ENCODE measurements around the gene SLC2A8. TPM values are rescaled to one million over a fixed set of nuclear protein-coding genes. Genes with fewer than 3 reads are reported as not detected.

Gene SLC2A8
- total and polyA plus RNA-seq, 9 donors, result 10.0 to 14.5 (median 12.6) TPM

DNA sequence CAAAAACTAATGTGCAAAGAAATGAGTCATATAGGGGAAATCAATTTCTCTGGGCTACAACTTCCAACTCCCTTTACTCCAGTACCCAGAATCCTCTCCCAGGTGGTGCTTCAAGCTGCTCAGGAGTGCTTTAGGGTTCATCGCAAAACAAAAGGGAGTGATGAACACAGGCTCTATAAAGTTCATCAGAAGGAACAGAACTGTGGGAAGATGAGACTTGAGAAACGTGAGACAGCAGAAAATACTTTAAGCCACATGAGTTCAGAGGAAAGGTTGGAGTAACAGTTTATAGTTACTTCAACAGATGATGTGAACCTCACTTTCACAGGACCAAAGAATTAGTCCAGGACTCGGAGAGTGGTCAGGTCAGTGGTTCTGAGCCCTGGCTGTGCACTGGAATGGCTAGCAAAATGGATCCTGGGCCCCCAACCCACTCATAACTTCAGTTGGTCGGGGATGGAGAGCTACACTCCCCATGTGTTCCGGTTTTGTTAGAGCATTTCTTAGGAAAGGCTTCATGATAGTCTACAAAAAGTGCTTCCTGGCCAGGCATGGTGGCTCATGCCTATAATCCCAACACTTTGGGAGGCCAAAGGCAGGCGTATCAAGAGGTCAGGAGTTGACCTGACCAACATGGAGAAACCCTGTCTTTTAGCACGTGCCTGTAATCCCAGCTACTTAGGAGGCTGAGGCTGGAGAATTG is 49.9 kb downstream of the SLC2A8 start:
- WGBS (ENCODE audit: insufficient coverage), result 85% methylated on average over 3 of the region's 7 CpGs
- Histone ChIP-seq H3K36me3 (ENCODE audit: control insufficient read depth, insufficient read depth, low read length) (peaks cover 75% of the 10 kb centered on the region), H3K27me3 (ENCODE audit: control insufficient read depth, insufficient read depth, low read length) (no peaks in the 10 kb centered on the region), H3K27ac (ENCODE audit: low read length) (no peak overlapping the region), H3K9me3 (replicated peaks; ENCODE audit: control insufficient read depth, low read depth, low read length) (no peaks in the 10 kb centered on the region), H3K4me1 (ENCODE audit: control insufficient read depth, insufficient read depth, low read length) (peaks cover 21% of the 10 kb centered on the region), H3K4me3 (ENCODE audit: low read length) (no peak overlapping the region)
- DNase-seq, result no peak

DNA sequence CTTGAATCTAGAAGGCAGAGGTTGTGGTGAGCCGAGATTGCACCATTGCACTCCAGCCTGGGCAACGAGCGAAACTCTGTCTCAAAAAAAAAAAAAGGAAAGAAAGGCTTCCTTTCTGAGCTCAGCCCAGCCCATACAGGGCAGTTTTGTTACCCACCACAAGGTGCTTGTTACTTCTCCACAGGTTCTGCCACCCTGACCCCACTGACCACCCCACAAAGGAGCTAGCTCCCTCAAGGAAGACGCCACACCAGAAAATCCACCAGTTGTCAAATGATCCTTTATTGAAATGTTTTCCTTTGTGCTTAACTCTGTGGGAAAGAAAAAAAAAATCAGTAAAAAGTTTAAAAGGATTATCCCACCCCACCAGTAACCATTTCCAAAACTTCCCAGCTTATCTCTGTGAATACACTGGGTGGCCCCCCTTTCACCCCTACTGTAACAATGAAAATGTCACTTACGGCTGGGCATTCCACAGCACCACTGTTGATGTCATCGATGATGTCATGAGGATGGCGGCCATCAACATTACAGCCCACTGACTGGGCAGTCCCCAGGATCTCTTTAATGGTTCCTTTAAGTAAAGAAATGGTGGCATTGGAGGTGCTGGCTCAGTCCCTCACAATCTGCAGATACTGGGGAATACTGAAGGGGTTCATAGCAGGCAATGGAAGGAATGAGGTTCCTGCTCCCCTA is 50.6 kb downstream of the SLC2A8 start:
- Histone ChIP-seq H3K27ac (ENCODE audit: low read length) (no peak overlapping the region), H3K4me1 (ENCODE audit: control insufficient read depth, insufficient read depth, low read length) (peaks cover 28% of the 10 kb centered on the region), H3K9me3 (replicated peaks; ENCODE audit: control insufficient read depth, low read depth, low read length) (no peaks in the 10 kb centered on the region), H3K27me3 (ENCODE audit: control insufficient read depth, insufficient read depth, low read length) (no peaks in the 10 kb centered on the region), H3K36me3 (ENCODE audit: control insufficient read depth, insufficient read depth, low read length) (peaks cover 72% of the 10 kb centered on the region), H3K4me3 (ENCODE audit: low read length) (no peak overlapping the region)
- 58% methylated on average over 2 of the region's 7 CpGs for WGBS (ENCODE audit: insufficient coverage)
- no peak for DNase-seq

DNA sequence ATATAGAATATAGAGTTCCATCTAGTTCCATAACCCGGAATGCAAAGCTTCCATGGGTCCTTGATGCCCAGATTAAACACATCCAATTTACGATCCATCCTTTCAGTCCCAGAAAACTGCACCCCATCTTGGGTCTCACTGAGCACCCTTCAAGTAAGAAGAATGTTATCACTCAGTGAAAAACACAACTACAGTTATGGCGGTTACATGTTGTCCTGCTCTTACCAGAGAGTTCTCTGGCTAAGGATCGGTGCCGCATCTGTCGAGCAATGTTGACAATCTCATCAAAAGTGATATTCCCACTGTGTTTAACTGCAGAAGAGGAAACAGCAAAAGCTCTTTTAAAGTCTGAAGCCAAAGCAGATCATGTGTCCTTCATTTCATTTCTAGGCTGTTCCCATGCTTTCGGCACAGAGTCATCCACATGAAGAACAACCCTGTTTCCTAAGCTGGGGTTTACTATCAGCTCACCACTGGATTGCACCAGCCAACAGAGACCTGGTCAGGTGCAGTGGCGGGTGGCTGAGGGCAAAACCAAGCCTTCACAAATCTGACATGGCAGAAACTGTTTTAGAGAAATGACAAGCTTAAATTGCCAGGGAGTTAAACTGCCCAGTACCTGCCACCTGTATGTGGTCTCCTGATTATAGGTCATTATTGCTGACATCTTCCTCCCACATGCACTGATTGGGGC is 51.3 kb downstream of the SLC2A8 start:
- H3K9me3 ChIP-seq (replicated peaks; ENCODE audit: control insufficient read depth, low read depth, low read length), result no peaks in the 10 kb centered on the region
- DNase-seq, result no peak
- 73% methylated on average over 6 of the region's 8 CpGs for WGBS (ENCODE audit: insufficient coverage)
- peak overlapping the region; percentile 7 for H3K27ac ChIP-seq (ENCODE audit: low read length)
- H3K4me3 ChIP-seq (ENCODE audit: low read length), result no peak overlapping the region
- peaks cover 66% of the 10 kb centered on the region for H3K36me3 ChIP-seq (ENCODE audit: control insufficient read depth, insufficient read depth, low read length)
- H3K27me3 ChIP-seq (ENCODE audit: control insufficient read depth, insufficient read depth, low read length), result no peaks in the 10 kb centered on the region
- H3K4me1 ChIP-seq (ENCODE audit: control insufficient read depth, insufficient read depth, low read length), result peaks cover 34% of the 10 kb centered on the region

DNA sequence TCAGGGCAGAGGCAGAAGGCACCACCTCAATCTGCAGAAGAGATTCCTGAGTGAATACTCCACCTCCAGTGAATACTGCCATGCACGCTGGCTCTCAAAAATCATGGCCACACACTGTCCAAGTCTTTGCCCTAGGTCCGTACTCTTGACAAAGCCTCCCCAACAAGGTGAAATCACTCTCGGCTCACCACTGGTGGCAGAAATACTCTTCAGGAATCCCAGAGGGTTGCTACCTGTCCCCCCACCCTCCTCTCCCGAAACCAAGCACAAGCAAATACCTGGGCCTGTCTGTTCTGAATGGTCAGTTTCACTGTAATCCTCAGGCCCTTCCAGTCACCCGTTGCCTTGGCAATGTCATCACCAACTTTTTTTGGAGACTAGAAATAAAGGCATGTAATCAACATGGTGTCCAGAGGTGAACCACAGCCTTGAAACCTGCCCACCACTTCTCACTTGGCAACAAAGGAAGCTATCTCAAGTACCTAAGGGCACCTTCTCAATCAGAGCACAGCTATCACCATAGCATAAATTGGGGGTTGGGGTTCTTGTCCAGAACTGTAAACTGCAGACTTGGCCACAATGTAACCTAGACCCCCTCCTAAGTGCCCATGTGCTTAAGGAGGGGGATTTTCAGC is 52.5 kb downstream of the SLC2A8 start:
- Histone ChIP-seq H3K4me1 (ENCODE audit: control insufficient read depth, insufficient read depth, low read length) (peaks cover 34% of the 10 kb centered on the region), H3K27me3 (ENCODE audit: control insufficient read depth, insufficient read depth, low read length) (no peaks in the 10 kb centered on the region), H3K27ac (ENCODE audit: low read length) (peak overlapping the region; percentile 88), H3K9me3 (replicated peaks; ENCODE audit: control insufficient read depth, low read depth, low read length) (no peaks in the 10 kb centered on the region), H3K4me3 (ENCODE audit: low read length) (peak overlapping the region; percentile 99), H3K36me3 (ENCODE audit: control insufficient read depth, insufficient read depth, low read length) (peaks cover 70% of the 10 kb centered on the region)
- DNase-seq, result no peak
- 54% methylated on average over 5 of the region's 5 CpGs for WGBS (ENCODE audit: insufficient coverage)

DNA sequence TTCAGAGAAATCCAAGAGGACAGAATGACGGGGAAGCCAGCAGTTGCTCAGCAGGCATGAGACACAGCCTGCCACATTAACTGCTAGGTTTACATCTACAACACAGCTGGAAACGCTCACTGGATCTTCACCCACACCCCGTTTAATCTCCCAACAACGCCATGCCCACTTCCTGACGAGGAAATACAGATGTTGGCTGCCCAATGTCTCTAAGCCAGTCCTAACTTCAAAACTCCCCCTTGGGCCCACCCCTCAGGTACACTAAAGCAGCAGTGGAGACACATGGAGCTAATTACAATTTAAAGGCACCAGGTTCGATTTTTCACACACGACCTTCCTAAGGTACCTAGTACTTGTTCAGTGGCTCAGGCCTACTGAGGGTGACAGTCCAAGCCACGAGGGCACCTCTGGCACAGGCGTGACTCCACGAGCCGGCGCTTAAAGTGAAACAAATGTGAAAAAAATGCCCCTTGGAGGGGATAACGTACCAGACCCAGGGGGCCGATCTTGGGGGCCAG is 53.3 kb downstream of the SLC2A8 start:
- Histone ChIP-seq H3K9me3 (replicated peaks; ENCODE audit: control insufficient read depth, low read depth, low read length) (no peaks in the 10 kb centered on the region), H3K4me3 (ENCODE audit: low read length) (peak overlapping the region; percentile 99), H3K4me1 (ENCODE audit: control insufficient read depth, insufficient read depth, low read length) (peaks cover 34% of the 10 kb centered on the region), H3K27ac (ENCODE audit: low read length) (peak overlapping the region; percentile 88), H3K36me3 (ENCODE audit: control insufficient read depth, insufficient read depth, low read length) (peaks cover 69% of the 10 kb centered on the region), H3K27me3 (ENCODE audit: control insufficient read depth, insufficient read depth, low read length) (no peaks in the 10 kb centered on the region)
- 0% methylated on average over 13 of the region's 14 CpGs for WGBS (ENCODE audit: insufficient coverage)
- DNase-seq, result peak; percentile 39

DNA sequence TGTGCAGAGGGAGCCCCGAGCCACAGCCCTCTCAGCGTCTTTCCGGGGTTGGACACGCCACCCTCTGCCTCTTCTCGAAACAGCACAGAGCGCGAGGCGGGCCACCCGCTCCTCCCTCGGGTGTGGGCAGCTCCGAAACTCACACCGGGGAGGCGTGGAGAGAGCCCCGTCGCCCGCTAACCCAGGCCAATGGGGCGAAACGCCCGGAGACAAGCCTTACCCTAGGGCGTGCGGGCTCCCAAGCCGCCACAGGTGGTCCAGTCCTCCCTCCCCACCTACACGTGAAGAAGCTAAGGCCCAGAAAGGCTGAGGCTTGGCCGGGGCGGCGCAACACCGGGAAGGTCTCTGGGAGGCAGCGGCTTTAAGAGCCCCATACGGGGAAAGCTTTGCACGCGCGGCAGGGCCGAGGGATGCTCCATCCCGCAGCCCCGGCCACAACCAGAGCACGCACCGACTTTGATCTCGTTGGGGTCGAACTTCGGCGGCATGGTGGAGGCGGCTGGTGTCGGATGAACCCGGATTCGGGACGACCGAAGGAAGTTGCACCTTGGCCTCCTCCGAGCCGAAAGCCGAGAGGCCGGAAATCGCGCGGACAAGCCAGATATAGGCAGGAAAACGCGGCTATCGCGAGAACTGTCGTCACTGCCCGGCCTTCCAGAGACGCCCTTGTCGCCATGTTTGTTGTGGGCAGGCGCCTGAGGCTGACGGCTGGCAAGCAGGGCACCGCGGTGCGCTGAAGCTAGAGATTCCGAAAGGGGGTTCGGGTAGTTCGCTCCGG is 54.0 kb downstream of the SLC2A8 start, which contains the start of the genes LRSAM1 and RPL12:
Gene LRSAM1 (plus strand): TSS at position 681 of the 778 bp plus-strand sequence. CDS start 3,018 bp downstream, outside the sequence.
Gene RPL12 (minus strand): TSS at position 577 of the 778 bp plus-strand sequence. CDS start 89 bp downstream, at position 488.
- H3K4me3 ChIP-seq (ENCODE audit: low read length), result peak within 1 kb of the TSS; percentile 99
- no peaks in the 10 kb centered on the region for H3K9me3 ChIP-seq (replicated peaks; ENCODE audit: control insufficient read depth, low read depth, low read length)
- H3K27me3 ChIP-seq (ENCODE audit: control insufficient read depth, insufficient read depth, low read length), result no peaks in the 10 kb centered on the region
- H3K27ac ChIP-seq (ENCODE audit: low read length), result peak within 1 kb of the TSS; percentile 88
- peaks cover 34% of the 10 kb centered on the region for H3K4me1 ChIP-seq (ENCODE audit: control insufficient read depth, insufficient read depth, low read length)
- WGBS (ENCODE audit: insufficient coverage), result under 1% methylated on average over 71 of the region's 71 CpGs
- peaks cover 65% of the 10 kb centered on the region for H3K36me3 ChIP-seq (ENCODE audit: control insufficient read depth, insufficient read depth, low read length)
- peak; percentile 98 for DNase-seq

DNA sequence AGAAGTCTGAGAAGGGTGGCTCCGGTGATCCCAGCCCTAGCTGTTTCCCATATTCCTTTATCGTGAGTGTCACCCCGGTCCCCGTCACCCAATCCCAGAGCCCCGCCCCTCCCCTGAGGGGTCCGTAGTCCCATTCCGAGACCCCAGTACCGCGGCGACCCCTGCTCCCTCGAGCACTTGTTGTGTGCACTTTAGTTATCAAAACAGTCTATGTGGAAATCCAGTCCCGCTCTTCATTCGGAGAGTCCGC is 54.6 kb downstream of the SLC2A8 start:
- peaks cover 34% of the 10 kb centered on the region for H3K4me1 ChIP-seq (ENCODE audit: control insufficient read depth, insufficient read depth, low read length)
- peaks cover 59% of the 10 kb centered on the region for H3K36me3 ChIP-seq (ENCODE audit: control insufficient read depth, insufficient read depth, low read length)
- no peaks in the 10 kb centered on the region for H3K9me3 ChIP-seq (replicated peaks; ENCODE audit: control insufficient read depth, low read depth, low read length)
- H3K4me3 ChIP-seq (ENCODE audit: low read length), result peak overlapping the region; percentile 99
- H3K27me3 ChIP-seq (ENCODE audit: control insufficient read depth, insufficient read depth, low read length), result no peaks in the 10 kb centered on the region
- no peak for DNase-seq
- WGBS (ENCODE audit: insufficient coverage), result 0% methylated on average over 14 of the region's 14 CpGs
- H3K27ac ChIP-seq (ENCODE audit: low read length), result peak overlapping the region; percentile 88

DNA sequence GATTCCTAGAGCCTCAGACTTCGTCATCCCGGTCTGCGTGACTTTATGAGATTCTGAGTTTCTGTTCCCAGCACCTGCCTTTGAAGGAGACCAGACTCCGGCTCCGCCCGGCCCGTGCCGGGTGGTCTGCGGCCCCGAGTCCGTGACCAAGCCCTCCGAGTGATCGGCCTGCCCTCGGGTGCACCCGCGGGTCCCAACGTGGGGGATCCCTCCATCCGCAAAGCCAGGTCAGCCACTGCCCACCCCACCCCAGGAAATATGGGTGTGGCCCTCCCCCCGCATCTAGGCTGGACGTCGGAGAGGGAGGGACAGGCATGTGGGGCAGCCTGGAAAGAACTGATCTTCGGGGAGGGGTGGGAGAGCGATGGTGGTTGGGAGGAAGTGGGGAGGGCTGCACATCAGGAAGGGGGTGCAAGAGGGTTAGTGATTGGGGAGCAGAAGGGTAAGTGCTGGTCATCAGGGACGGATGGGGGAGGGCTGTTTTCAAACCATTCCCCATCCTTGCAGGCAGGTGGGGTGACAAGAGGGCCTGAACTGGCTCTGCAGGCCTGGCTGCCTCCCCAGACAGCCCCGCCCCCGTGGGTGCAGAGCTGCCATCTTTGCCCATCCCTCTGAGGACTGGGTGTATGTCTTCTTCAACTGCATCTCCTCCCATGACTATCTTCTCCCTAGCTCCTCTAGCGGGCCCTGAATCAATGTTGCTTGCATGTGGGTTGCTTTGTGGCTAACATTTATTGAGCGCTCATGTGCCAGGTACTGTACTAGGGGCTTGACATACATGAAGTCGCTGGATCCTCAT is 55.1 kb downstream of the SLC2A8 start:
- DNase-seq, result peak; percentile 77
- H3K4me3 ChIP-seq (ENCODE audit: low read length), result peak overlapping the region; percentile 99
- peak overlapping the region; percentile 88 for H3K27ac ChIP-seq (ENCODE audit: low read length)
- no peaks in the 10 kb centered on the region for H3K27me3 ChIP-seq (ENCODE audit: control insufficient read depth, insufficient read depth, low read length)
- no peaks in the 10 kb centered on the region for H3K9me3 ChIP-seq (replicated peaks; ENCODE audit: control insufficient read depth, low read depth, low read length)
- H3K4me1 ChIP-seq (ENCODE audit: control insufficient read depth, insufficient read depth, low read length), result peaks cover 34% of the 10 kb centered on the region
- 21% methylated on average over 12 of the region's 29 CpGs for WGBS (ENCODE audit: insufficient coverage)
- H3K36me3 ChIP-seq (ENCODE audit: control insufficient read depth, insufficient read depth, low read length), result peaks cover 59% of the 10 kb centered on the region

DNA sequence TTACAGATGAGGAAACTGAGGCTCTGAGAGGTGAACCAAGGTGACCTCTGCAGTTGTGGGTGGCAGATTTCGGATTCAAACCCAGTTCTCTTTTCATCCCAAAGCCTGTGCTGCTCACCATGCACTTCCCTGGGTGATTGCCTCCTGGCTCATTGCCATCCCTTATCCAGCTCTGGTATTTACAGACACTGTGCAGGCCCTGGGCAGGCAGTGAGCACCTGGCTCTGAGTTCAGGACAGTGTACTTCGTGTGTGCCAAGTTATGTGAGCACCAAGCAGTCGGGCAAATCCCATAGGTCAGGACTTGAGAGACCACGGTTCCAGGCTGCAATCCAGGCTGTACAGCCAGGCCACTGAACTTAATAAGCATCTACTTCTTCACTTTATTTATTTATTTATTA is 55.7 kb downstream of the SLC2A8 start:
- H3K4me1 ChIP-seq (ENCODE audit: control insufficient read depth, insufficient read depth, low read length), result peaks cover 34% of the 10 kb centered on the region
- no peaks in the 10 kb centered on the region for H3K27me3 ChIP-seq (ENCODE audit: control insufficient read depth, insufficient read depth, low read length)
- no peaks in the 10 kb centered on the region for H3K9me3 ChIP-seq (replicated peaks; ENCODE audit: control insufficient read depth, low read depth, low read length)
- peak; percentile 57 for DNase-seq
- H3K4me3 ChIP-seq (ENCODE audit: low read length), result no peak overlapping the region
- no peak overlapping the region for H3K27ac ChIP-seq (ENCODE audit: low read length)
- 90% methylated on average over 2 of the region's 4 CpGs for WGBS (ENCODE audit: insufficient coverage)
- peaks cover 59% of the 10 kb centered on the region for H3K36me3 ChIP-seq (ENCODE audit: control insufficient read depth, insufficient read depth, low read length)
